Neural progenitor cell (in vitro differentiated cells): ENCODE measurements around the gene TMPRSS11B.

Source experiments
- CTCF ChIP-seq: fragments of 200-600 bp; sonication (generic); IDR thresholded peaks from 2 replicates; pipeline ENCODE4 v1.5.1; 2017; ENCODE audit warnings: antibody characterized with exemption, mild to moderate bottlenecking
- EZH2 ChIP-seq: fragments of 200-600 bp; sonication (generic); IDR thresholded peaks from 2 replicates; pipeline ENCODE4 v1.6.1; 2017; ENCODE audit warnings: antibody characterized with exemption, mild to moderate bottlenecking, moderate library complexity
- EZH2phosphoT487 ChIP-seq: fragments of 200-600 bp; sonication (generic); IDR thresholded peaks from 2 replicates; pipeline ENCODE4 v1.6.1; 2017; ENCODE audit warnings: antibody characterized with exemption

- TF ChIP-seq CTCF = no peak
- TF ChIP-seq EZH2 = no peak
- no peak for TF ChIP-seq EZH2phosphoT487
These were observed 27.4 kb downstream of the TMPRSS11B start for GRCh38 chr4:68218044-68218443.
